Measurements from ENCODE around the gene SYNJ1.
"Not testable (repeated sequence)": the region's sequence is repeated elsewhere in the genome, so short reads cannot be mapped to it uniquely, and the experiment has no call there.

SYNJ1 gene

GRCh38 chr21:32750405-32750804 lies 22.6 kb upstream of the SYNJ1 start:
- Histone ChIP-seq H3K4me3 (ENCODE audit: low read depth, low read length) (no peak overlapping the region), H3K4me1 (peaks cover 9% of the 10 kb centered on the region; the same call in 1 of the 2 replicates), H3K27me3 (no peaks in the 10 kb centered on the region), H3K9me3 (no peaks in the 10 kb centered on the region), H3K36me3 (peaks cover 97% of the 10 kb centered on the region)
- TF ChIP-seq CTCF (IDR thresholded peaks at IDR 0.05; ENCODE audit: low read depth, low read length): no peak
- no peak for DNase-seq

DNA sequence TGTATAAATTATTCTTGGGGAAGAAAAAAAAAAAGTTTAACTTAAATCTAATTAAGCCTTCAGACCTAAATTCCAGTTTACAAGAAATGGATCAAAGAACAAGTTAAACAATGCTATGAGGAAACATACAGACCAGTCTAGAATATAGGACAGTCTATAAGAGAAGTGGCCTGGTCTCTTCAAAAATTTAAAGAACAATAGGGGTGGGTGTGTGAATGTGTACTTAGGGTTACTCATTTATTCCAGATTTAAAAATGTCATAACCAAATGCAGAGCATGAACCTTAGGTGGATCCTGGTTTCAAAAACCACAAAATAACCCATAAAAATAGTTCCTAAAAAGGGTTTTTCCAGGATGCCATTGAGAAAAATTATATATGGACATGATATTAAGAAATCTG lies 21.8 kb upstream of the SYNJ1 start:
- H3K9me3 ChIP-seq: no peaks in the 10 kb centered on the region
- TF ChIP-seq CTCF (IDR thresholded peaks at IDR 0.05; ENCODE audit: low read depth, low read length): no peak
- peaks cover 97% of the 10 kb centered on the region for H3K36me3 ChIP-seq
- H3K27me3 ChIP-seq: no peaks in the 10 kb centered on the region
- peaks cover 8% of the 10 kb centered on the region; the same call in 1 of the 2 replicates for H3K4me1 ChIP-seq
- no peak for DNase-seq
- H3K4me3 ChIP-seq (ENCODE audit: low read depth, low read length): no peak overlapping the region

- DNase-seq: no peak
- no peak for TF ChIP-seq CTCF (IDR thresholded peaks at IDR 0.05; ENCODE audit: low read depth, low read length)
- H3K9me3 ChIP-seq: no peaks in the 10 kb centered on the region
- H3K4me1 ChIP-seq: no peaks in the 10 kb centered on the region
- H3K4me3 ChIP-seq (ENCODE audit: low read depth, low read length): no peak overlapping the region
- H3K36me3 ChIP-seq: peaks cover 96% of the 10 kb centered on the region
- no peaks in the 10 kb centered on the region for H3K27me3 ChIP-seq
These were observed 20.7 kb upstream of the SYNJ1 start for GRCh38 chr21:32748529-32748928.

DNA sequence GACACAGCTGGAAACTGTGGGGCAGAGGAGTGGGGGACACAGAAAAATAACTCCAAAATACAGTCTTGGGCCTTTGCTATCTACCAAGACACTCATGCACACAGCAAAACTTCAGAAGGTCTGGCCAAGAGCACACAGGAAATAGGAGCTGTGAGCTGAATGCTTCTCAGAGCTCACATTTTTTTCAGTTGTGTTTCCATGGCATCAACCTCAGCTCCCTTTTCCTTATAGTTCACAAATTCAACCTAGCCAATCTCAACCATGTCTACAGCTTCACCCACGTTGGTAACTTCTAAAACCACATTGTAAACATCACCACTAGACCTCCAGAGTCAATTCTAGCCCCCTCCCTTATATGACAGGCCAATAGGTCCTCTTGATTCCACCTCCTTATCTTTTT lies 19.6 kb upstream of the SYNJ1 start:
- Histone ChIP-seq H3K36me3 (peaks cover 97% of the 10 kb centered on the region), H3K27me3 (no peaks in the 10 kb centered on the region)
- no peak for DNase-seq

DNA sequence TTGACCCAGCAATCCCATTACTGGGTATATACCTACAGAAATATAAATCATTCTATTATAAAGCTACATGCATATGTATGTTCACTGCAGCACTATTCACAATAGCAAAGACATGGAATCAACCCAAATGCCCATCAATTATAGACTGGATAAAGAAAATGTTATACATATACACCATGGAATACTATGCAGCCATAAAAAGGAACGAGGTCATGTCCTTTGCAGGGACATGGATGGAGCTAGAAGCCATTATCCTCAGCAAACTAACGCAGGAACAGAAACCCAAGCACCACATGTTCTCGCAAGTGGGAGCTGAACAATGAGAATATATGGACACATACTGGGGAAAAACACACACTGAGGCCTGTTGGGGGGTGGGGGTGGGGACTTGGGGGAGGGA lies 18.9 kb upstream of the SYNJ1 start:
- not testable (repeated sequence) for H3K4me1 ChIP-seq; H3K27me3 ChIP-seq; DNase-seq; H3K9me3 ChIP-seq; H3K4me3 ChIP-seq (ENCODE audit: low read depth, low read length)
- H3K36me3 ChIP-seq: peaks cover 97% of the 10 kb centered on the region

More for the DNA sequence above, 19.6 kb upstream of the SYNJ1 start:
- Histone ChIP-seq H3K4me1 (no peaks in the 10 kb centered on the region), H3K9me3 (no peaks in the 10 kb centered on the region), H3K4me3 (ENCODE audit: low read depth, low read length) (no peak overlapping the region)
- no peak for TF ChIP-seq CTCF (IDR thresholded peaks at IDR 0.05; ENCODE audit: low read depth, low read length)

- Histone ChIP-seq H3K27me3 (no peaks in the 10 kb centered on the region), H3K4me3 (ENCODE audit: low read depth, low read length) (no peak overlapping the region), H3K4me1 (no peaks in the 10 kb centered on the region), H3K36me3 (peaks cover 87% of the 10 kb centered on the region), H3K9me3 (no peaks in the 10 kb centered on the region)
- no peak for TF ChIP-seq CTCF (IDR thresholded peaks at IDR 0.05; ENCODE audit: low read depth, low read length)
- DNase-seq: no peak
These were observed 14.6 kb upstream of the SYNJ1 start for GRCh38 chr21:32742396-32742795.

DNA sequence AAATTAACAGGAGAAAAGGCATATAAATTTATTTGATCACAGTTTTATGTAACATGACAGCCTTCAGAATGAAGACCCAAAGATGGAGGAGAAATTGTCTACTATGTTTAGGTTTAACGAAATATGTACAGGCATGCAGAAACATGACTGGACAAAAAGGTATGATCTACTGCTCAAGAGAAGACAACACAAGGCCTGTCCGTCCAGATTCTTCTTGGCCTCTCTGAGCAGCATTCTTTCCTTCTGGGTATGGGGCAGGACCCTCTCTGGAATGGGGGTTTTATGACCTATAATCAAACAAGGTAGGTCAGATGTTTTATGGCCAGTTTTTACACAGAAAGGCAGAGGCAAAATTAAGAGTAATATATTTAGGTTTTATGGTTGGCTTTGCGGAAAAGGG lies 13.5 kb upstream of the SYNJ1 start:
- Histone ChIP-seq H3K36me3 (peaks cover 89% of the 10 kb centered on the region), H3K4me3 (ENCODE audit: low read depth, low read length) (no peak overlapping the region), H3K4me1 (no peaks in the 10 kb centered on the region), H3K27me3 (no peaks in the 10 kb centered on the region), H3K9me3 (no peaks in the 10 kb centered on the region)
- no peak for TF ChIP-seq CTCF (IDR thresholded peaks at IDR 0.05; ENCODE audit: low read depth, low read length)
- no peak for DNase-seq

All from BE2C (cell line).